HG03469 (cell line): ENCODE results near the gene DLGAP1.
"Not testable (repeated sequence)": the region's sequence is repeated elsewhere in the genome, so short reads cannot be mapped to it uniquely, and the experiment has no call there.

Experiments used
- ATAC-seq: cut with Tn5 transposase; IDR thresholded peaks from one replicate; pipeline ENCODE4 v1.9.1; 2021; ENCODE audit warnings: mild to moderate bottlenecking, moderate library complexity, moderate number of reproducible peaks; ENCODE audit not compliant: unreplicated experiment

DLGAP1 gene

GRCh38 chr18:3619746-3620145 lies 835.4 kb downstream of the DLGAP1 start:
- no peak for ATAC-seq

- ATAC-seq = no peak
Observed at GRCh38 chr18:3619222-3619621, 835.9 kb downstream of the DLGAP1 start.

DNA sequence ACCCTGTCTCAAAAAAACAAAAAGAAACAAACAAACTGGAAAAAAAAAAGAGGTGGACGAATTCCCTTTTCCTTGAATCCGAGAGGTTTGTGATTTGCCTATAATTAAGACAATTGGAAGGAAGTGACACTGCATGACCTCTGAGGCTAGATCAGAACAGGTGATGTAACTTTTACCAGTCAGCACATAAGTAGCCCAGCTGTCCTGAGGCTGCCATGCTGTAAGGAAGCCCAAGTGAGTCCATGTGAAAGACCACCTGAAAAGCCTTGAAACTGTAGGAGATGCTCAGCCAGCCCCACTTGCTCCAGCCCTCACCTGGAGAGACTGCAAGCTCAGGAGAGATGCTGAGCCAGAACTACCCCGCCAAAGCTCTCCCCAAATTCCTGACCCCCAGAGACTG lies 838.4 kb downstream of the DLGAP1 start:
- ATAC-seq = no peak

DNA sequence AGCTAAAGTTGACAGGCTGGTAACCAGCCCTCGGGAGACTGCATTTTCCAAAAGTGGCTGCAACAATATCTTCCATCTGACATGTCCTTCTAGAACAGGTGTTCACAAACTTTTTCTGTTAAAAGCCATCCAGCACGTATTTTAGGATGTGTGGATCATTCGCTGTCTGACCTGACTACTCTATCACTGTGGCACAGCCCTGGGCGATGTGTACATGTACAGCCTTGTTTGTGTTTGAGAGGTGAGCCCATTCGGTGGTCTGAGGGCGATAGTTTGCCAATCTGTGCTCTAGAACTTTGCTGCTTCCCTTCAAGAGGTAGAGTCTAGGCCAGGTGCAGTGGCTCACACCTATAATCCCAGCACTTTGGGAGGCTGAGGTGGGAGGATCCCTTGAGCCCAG lies 839.0 kb downstream of the DLGAP1 start:
- no peak for ATAC-seq

- no peak for ATAC-seq
Observed at GRCh38 chr18:3615374-3615985, 839.6 kb downstream of the DLGAP1 start.

DNA sequence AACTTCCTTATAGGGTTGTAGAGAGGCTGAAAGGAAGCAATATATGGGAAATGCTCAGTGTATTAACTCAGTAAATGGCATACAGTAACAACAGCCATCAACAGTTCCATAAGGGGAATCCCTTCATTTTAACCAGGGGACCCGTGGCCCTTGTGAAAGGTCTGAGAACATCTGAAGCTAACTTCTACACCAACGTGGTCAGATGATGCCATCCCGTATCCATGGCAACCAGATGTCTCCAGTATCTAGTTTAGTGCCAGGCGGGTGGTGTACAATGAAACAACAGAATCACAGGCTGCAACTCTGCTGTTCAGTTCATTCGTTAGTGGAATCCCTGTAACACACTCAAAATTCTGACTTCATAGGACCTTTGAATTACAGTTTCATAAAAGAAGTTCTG lies 842.8 kb downstream of the DLGAP1 start:
- no peak for ATAC-seq

DNA sequence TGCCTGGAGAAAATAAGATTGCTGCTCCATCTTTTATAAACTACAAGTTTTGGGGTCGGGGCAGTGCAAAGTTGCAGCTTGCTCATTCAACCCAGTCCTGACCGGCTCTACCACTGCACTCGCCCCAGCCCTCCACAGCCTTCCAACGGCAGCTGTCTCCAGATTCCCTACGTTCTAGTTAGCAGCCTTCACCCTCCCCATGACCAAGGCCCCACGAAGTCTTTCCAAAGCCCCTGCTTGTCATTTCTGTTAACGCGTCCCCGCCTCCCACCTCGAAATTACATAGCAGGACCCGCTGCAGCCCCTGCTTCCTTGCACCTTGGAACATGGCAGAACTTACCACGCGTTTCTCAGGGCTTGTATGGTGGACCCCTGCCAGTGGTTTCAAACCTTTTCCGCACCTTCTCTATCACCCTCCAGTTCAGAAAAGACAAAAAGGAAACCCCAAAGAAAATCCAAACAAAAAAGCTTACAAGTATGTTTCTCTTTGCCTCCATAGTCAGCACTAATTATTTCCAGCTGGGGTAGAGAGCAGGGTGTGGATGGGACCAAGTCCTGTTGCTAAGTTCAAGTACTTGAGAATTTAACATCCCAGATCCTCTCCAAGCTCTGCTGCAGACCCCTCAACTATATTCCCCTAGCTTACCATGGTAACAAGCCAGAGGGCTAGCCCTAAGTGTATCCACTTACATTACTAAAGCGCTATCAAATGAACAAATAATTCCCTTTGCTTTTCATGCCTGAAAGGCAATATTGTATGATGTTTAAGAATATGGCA lies 843.6 kb downstream of the DLGAP1 start:
- ATAC-seq = no peak

DNA sequence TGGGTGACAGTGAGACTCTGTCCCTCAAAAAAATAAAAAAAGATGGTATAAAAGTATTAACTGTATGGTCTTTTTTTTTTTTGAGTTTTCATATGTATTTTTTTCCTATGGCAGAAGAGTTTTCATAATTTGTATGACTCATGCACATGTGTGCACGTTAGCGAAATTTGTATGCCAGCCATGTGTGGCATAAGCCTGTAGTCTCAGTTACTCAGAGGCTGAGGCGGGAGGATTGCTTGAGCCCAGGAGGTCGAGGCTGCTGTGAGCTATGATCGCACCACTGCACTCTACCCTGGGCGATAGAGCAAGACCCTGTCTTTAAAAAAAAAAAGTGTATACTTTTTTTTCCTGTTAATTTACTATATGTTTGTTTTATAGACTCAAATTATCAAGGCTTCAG lies 844.3 kb downstream of the DLGAP1 start:
- no peak for ATAC-seq

- ATAC-seq = no peak
Observed at GRCh38 chr18:3610188-3610708, 844.9 kb downstream of the DLGAP1 start.

DNA sequence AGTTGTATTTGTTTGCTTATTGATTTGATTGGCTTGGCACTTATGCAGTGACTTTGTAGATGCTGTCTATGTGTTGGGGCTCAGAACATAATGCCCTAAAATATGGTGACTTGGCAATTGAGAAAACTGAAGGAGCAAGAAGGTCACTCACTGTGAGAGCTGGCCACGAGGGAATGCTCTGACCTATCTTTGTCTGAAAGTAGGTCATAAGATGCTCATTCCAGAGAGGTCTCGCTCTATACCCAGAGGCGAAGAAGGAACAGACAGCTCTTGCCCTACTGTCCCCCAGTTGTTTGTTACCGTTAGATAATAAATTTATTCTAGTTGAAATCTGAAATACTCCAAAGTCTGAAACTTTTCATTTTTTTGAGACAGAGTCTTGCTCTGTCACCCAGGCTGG lies 846.6 kb downstream of the DLGAP1 start:
- no peak for ATAC-seq

DNA sequence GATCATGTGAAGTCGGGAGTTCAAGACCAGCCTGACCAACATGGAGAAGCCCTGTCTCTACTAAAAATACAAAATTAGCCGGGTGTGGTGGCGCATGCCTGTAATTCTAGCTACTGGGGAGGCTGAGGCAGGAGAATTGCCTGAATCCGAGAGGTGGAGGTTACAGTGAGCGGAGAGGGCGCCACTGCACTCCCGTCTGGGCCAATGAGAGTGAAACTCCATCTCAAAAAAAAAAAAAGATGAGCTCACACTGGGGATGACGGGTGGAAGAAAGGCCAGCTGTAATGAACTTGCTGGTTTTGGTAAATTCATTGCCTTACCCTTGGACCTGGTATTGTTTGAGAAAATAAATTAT lies 847.0 kb downstream of the DLGAP1 start:
- not testable (repeated sequence) for ATAC-seq

- ATAC-seq = no peak
Observed at GRCh38 chr18:3607309-3608098, 847.6 kb downstream of the DLGAP1 start.

DNA sequence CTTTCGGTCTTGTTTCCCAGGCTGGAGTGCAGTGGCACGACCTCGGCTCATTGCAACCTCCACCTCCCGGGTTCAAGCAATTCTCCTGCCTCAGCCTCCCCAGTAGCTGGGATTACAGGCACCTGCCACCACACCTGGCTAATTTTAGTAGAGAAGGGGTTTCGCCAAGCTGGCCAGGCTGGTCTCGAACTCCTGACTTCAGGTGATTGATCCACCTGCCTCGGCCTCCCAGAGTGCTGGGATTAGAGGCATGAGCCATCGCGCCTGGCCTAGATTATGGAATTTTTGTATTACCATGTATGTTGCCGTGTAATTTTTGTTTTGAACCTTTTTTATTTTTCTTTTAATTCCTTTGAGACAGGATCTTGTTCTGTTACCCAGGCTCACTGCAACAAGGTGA lies 848.2 kb downstream of the DLGAP1 start:
- not testable (repeated sequence) for ATAC-seq

DNA sequence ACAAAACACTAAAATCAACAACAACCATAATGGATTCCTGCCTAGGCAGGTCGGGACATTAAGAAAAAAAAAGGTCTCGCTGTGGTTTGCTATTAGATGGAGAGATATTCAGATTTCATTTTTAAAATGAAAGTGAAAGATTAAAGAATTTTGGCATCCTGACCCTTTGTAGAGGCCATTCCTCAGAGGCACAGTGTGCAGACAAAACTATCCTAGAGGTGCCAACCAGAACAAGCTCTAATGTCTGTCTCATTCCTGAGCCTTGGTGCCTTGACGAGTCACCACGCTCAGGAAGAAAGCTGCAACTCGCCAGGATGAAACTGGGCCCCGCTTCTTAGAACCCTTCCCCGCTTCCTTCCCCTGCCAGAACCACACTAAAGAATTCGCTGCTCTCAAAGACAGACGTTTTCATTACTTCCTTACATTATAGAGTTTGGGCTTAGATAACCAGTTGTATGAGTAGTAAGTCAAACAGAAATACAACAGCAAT lies 849.1 kb downstream of the DLGAP1 start:
- no peak for ATAC-seq

DNA sequence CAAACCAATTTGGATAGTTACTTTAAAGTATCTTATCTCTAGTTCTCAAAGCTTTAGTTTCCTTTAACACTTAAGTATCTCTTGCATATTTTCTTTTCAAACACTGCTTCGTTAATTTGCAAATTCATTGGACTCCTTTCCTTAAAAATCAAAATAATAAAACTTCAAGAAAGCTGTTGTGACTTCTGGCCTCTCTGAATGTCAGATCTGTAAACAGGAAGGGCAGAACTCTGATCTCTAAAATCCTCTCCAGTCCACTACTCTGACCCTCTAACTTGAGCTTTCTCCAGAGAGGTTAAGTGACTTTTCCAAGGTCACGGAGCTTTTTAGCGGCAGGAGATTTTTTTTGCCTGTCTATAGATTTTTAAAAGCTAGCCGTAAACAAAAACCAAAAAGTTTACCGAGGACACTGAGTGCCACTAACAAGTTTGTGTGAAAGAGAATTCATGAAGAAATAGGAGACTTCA lies 849.6 kb downstream of the DLGAP1 start:
- no peak for ATAC-seq

DNA sequence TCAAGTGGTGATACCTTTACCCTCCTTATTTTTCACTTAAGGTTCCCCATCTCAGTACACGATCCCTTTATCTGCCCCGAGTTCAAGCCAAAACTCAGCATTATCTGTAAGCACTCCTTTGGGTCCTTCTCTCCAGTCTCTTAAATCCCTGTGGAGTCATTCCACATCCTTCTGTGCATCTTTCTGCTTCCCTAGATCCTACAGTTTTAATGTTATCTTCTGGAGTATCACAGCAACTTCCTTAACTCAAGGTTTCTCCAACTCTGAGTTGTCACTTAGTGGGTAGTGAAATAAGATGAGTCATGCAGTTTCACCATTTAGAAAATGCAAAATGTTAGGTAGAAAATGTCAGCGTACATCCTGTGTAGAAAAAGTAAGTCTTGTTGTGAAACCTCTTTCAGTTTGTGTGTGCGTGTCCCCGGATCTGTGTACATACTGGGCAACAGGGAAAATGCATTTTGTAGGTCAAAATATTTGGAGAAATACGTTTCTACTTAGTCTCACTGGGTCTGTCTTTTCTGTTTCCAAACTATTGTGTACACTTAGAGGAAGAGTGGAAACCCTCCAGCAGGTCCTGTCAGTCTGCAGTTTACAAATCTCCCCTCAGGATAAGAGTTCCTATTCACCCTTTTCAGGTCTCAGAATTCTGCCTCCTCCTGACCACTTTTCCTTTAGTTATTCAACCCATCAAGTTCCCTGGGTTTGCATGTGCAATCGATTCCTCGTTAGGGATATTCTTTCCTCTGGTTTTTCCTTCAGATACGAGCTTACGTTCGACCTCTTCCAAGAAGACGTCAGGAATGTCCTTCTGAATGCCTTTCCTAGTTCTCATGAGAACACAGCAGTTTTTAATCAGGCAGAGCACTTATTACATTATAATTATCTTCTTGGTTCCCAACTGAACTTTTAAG lies 850.4 kb downstream of the DLGAP1 start:
- peak; percentile 88 for ATAC-seq

DNA sequence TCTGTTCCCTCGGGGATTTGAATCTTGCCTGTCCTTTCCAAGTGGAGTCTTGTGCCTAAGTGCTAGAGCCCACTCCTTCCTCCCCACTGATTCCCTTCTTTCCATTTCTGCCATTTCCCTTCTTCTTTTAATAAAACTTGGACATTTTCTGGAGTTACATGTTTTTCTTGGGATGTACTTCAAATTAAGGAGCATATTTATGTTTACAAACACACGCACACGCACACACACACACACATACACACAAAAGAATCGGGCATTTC lies 850.9 kb downstream of the DLGAP1 start:
- ATAC-seq = no peak

- no peak for ATAC-seq
Observed at GRCh38 chr18:3603421-3604234, 851.5 kb downstream of the DLGAP1 start.

DNA sequence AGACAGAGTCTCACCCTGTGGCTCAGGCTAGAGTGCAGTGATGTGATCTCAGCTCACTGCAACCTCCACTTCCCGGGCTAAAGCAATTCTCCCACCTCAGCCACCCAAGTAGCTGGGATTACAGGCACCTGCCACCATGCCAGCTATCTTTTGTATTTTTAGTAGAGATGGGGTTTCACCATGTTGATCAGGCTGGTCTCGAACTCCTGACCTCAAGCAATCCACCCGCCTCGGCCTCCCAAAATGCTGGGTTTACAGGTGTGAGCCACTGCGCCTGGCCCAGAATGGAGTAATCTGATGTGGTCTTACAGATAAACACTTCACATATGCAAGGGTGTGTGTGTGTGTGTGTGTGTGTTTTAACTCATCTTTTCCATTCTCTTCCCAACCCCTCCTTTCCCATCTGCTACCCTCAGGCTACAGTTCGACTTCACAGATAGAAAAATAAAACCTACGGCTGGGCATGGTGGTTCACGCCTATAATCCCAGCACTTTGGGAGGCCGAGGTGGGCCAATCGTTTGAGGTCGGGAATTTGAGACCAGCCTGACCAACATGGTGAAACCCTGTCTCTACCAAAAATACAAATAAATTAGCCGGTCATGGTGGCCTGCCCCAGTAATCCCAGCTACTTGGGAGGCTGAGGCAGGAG lies 853.9 kb downstream of the DLGAP1 start:
- not testable (repeated sequence) for ATAC-seq
